Progenitor cell of endocrine pancreas (in vitro differentiated cells): ENCODE measurements around the gene SLC9B1. TPM values are rescaled to one million over a fixed set of nuclear protein-coding genes. Genes with fewer than 3 reads are reported as not detected.
"Not testable (repeated sequence)": the region's sequence is repeated elsewhere in the genome, so short reads cannot be mapped to it uniquely, and the experiment has no call there.

Experiments used
- DNase-seq: peaks from one replicate; pipeline ENCODE4 v3.0.0; 2021; ENCODE audit warnings: low spot score; ENCODE audit not compliant: unreplicated experiment
- H3K27ac Mint-ChIP-seq: 2 replicates; pipeline ENCODE4 v1.8.0; 2021; ENCODE audit warnings: mild to moderate bottlenecking, moderate library complexity, mixed read lengths
- H3K27me3 Mint-ChIP-seq: 2 replicates; pipeline ENCODE4 v1.8.0; 2021; ENCODE audit warnings: mixed read lengths
- H3K36me3 Mint-ChIP-seq: 2 replicates; pipeline ENCODE4 v1.8.0; 2022; ENCODE audit warnings: mixed read lengths; ENCODE audit not compliant: insufficient read depth
- H3K4me1 Mint-ChIP-seq: 2 replicates; pipeline ENCODE4 v1.8.0; 2021; ENCODE audit warnings: low read depth, mixed read lengths
- H3K4me3 Mint-ChIP-seq: 2 replicates; pipeline ENCODE4 v1.8.0; 2021; ENCODE audit warnings: low read depth, mild to moderate bottlenecking, moderate library complexity, mixed read lengths
- H3K9me3 Mint-ChIP-seq: 2 replicates; pipeline ENCODE4 v1.8.0; 2021; ENCODE audit warnings: low read depth, mixed read lengths
- CTCF ChIP-seq: fragments of 200-600 bp; sonication (generic); IDR thresholded peaks from one replicate; pipeline ENCODE4 v1.5.0; 2021; ENCODE audit warnings: antibody characterized with exemption, mild to moderate bottlenecking; ENCODE audit not compliant: unreplicated experiment
- total RNA-seq: library from RNA; stranded (reverse); gene quantifications from 2 replicates; pipeline ENCODE4 v1.2.1, GENCODE V29; 2021

SLC9B1 gene
- total RNA-seq, 1 donor from 2014 or later: 0.79 TPM

- no peak overlapping the region for H3K4me3 Mint-ChIP-seq
- DNase-seq: no peak
- peaks cover 3% of the 10 kb centered on the region for H3K9me3 Mint-ChIP-seq
- no peaks in the 10 kb centered on the region for H3K4me1 Mint-ChIP-seq
- TF ChIP-seq CTCF: no peak
- no peak overlapping the region for H3K27ac Mint-ChIP-seq
- no peaks in the 10 kb centered on the region for H3K27me3 Mint-ChIP-seq
- no peaks in the 10 kb centered on the region for H3K36me3 Mint-ChIP-seq
These were observed 31.0 kb downstream of the SLC9B1 start for GRCh38 chr4:102988429-102989020.

- no peak for TF ChIP-seq CTCF
- H3K4me1 Mint-ChIP-seq: no peaks in the 10 kb centered on the region
- no peak overlapping the region for H3K27ac Mint-ChIP-seq
- H3K36me3 Mint-ChIP-seq: no peaks in the 10 kb centered on the region
- H3K27me3 Mint-ChIP-seq: no peaks in the 10 kb centered on the region
- H3K9me3 Mint-ChIP-seq: peaks cover 3% of the 10 kb centered on the region
- no peak for DNase-seq
- H3K4me3 Mint-ChIP-seq: no peak overlapping the region
These were observed 38.5 kb downstream of the SLC9B1 start for GRCh38 chr4:102981005-102981404.

- not testable (repeated sequence) for H3K4me3 Mint-ChIP-seq, H3K27me3 Mint-ChIP-seq, H3K4me1 Mint-ChIP-seq, H3K27ac Mint-ChIP-seq, H3K36me3 Mint-ChIP-seq, H3K9me3 Mint-ChIP-seq, DNase-seq
These were observed 57.7 kb downstream of the SLC9B1 start for GRCh38 chr4:102961813-102962212.

- H3K9me3 Mint-ChIP-seq: peaks cover 2% of the 10 kb centered on the region
- H3K4me3 Mint-ChIP-seq: no peak overlapping the region
- H3K4me1 Mint-ChIP-seq: no peaks in the 10 kb centered on the region
- no peaks in the 10 kb centered on the region for H3K27me3 Mint-ChIP-seq
- H3K36me3 Mint-ChIP-seq: no peaks in the 10 kb centered on the region
- DNase-seq: no peak
- no peak overlapping the region for H3K27ac Mint-ChIP-seq
- no peak for TF ChIP-seq CTCF
These were observed 60.0 kb downstream of the SLC9B1 start for GRCh38 chr4:102959496-102959895.

- no peaks in the 10 kb centered on the region for H3K36me3 Mint-ChIP-seq
- H3K27me3 Mint-ChIP-seq: no peaks in the 10 kb centered on the region
- no peaks in the 10 kb centered on the region for H3K4me1 Mint-ChIP-seq
- no peak for DNase-seq
- TF ChIP-seq CTCF: no peak
- H3K4me3 Mint-ChIP-seq: no peak overlapping the region
- H3K27ac Mint-ChIP-seq: no peak overlapping the region
- peaks cover 13% of the 10 kb centered on the region for H3K9me3 Mint-ChIP-seq
These were observed 74.4 kb downstream of the SLC9B1 start for GRCh38 chr4:102945066-102945465.

GRCh38 chr4:102938063-102938462, 81.4 kb downstream of the SLC9B1 start:
- peaks cover 13% of the 10 kb centered on the region for H3K9me3 Mint-ChIP-seq
- H3K27me3 Mint-ChIP-seq, H3K4me1 Mint-ChIP-seq, H3K36me3 Mint-ChIP-seq, H3K27ac Mint-ChIP-seq, DNase-seq, H3K4me3 Mint-ChIP-seq: not testable (repeated sequence)
